GM18519 (cell line): ENCODE data around the gene FXYD7.

Experiments
- ATAC-seq: cut with Tn5 transposase; IDR thresholded peaks from one replicate; pipeline ENCODE4 v1.9.1; 2021; ENCODE audit warnings: mild to moderate bottlenecking, moderate library complexity; ENCODE audit not compliant: unreplicated experiment, low FRiP score

Gene FXYD7

DNA sequence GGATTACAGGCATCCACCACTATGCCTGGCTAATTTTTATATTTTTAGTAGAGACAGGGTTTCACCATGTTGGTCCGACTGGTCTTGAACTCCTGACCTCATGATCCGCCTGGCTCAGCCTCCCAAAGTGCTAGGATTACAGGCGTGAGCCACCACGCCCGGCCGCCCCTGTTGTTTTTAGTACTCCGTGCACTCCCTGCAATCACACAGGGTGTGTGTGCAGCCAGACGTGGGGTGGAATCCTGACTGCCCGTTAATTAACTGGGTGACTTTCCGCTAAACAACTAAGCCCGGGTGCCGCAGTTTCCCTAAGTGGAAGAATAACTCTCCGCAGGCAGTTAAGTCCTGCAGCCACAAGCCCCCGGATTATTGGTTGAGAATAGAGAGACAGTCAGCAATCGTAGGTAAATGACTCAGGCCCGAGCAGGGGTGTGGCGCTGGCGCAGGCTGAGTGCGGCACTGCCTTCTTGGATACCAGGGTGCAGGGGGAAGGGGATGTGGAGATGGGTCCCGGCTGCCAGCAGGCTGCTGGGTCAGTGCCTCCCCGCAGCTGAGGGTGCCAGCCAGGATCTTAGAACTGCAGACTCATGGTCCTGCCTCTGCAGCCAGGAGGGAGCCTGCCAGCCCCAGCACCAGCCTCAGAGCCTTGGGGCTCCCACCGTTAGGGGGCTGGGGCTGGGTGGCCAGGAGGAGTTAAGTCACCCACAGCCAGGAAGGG, 33.5 kb upstream of the FXYD7 start:
- ATAC-seq: no peak

DNA sequence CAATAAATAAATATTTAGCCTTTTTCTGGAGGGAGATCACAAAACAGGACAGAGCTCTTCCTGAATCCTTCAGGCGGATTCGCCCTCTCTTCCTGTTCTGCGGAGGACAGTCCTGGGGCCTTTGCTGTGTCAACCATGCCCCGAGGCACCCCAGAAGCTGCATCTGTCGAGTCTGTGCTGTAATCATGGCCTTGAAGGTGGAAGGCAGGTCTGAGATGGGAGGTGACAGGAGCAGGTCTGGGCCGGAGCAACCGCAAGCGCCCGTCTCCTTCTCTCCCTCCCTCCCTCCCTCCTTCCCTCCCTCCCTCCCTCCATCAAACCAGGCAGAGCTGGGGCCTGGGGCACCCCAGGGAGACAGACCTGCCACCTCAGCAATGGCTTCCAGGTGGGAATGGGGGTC, 32.1 kb upstream of the FXYD7 start:
- ATAC-seq: no peak

DNA sequence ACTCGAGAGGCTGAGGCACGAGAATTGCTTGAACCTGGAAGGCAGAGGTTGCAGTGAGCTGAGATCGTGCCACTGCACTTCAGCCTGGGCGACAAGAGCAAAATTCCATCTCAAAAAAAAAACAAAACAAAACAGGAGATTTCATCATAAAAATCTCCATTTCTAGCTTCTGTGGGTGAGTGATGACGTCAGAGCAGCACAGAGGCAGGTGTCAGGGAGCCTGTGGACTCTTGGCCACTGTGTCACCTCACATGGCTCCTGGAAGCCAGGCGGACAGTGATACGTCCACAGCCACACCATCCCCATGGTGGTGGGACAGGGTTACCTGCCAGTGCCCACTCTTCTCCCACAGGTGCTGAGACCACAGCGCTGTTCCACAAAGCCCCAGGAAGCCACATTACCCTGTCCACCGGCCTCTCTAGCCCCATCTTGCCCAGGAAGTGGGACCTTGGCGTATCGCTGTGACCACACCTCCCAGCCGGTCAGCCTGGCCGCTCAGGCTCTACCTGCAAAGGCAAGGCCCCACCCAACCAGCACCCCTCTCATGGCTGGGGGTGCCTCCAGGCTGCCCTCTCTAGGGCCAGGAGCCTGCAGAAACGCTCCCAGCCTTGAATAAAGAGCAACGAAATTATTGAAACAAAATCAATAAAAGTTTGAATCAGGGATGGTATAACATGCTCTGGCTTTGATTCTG, 29.9 kb upstream of the FXYD7 start:
- ATAC-seq: no peak

DNA sequence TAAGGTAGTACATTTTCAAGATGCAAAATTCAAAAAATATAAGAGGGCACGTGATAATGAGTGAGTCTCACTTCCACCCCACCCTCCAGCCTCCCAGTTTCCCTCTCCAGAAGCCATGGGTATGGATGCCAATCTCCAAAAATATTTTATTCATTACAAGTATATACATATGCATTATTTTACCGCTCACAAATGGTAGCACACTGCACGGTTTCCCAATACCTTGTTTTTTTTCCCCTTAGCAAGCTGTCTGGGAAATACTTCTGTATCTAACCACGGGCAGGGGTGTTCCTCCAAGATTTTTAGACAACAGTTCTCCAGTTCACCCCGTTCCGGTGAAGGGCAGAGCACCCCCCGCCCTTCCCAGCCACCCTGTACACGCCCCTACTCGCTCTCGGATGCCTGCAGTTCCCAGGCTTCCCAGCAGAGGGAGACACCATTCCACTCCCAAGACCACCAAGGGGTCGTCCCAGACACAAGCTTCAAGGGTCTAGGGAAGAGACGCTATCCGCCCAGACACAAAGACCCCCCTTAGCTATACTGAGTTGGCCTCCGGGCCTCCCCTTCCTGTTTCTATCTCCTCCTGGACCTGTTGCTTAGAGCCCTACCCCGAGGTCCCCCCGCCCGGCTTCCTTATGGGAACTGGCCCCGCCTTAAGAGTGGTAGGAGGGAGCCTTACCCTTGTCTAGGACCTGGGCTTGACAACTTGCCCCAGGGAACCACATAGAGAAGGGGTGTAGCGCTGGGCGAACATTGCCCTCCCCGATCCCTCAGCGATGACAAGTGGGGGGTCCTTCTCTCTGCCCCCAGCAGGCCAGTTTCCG, 28.5 kb upstream of the FXYD7 start:
- ATAC-seq: no peak

DNA sequence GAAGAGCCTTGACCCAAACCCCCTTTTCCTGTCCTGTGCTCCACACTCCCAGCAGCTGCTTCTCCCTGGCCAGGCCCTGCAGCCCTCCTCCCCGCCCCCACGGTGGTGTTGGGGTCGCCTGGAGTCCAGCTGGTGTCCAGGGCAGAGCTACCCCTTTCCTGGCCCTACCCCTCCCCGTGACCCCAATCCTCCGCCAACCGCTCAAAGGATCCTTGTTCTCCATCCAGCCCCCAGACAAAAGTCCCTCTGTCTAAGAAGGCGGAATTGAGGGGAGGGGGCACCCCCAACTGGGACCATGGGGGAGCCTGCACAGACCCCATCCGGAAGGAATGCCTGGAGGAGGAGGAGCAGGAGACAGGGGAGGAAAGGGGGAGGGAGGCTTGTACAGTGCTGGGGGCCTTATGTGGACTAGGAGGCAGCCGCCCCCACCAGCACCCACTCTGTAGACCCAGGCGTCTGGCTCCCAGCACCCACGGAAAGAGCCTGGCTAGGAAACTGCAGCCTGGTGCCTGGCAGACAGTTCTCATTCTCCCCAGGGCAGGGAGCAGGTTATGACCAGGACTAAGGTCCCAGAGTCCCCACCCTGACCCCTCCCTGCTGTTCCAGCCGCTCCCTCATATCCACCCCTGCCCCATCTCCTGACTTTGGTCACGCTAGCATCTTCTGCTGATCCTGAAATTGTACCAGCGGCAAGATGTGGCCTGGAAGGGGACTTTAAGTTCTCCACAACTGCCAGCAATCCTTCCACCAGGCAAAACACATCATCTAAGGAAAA, 27.7 kb upstream of the FXYD7 start, which contains the start of gene FXYD3:
FXYD3 (plus strand) TSS at position 647 of the 775 bp plus-strand sequence. CDS start 3,554 bp downstream, outside the sequence.
- no peak for ATAC-seq

DNA sequence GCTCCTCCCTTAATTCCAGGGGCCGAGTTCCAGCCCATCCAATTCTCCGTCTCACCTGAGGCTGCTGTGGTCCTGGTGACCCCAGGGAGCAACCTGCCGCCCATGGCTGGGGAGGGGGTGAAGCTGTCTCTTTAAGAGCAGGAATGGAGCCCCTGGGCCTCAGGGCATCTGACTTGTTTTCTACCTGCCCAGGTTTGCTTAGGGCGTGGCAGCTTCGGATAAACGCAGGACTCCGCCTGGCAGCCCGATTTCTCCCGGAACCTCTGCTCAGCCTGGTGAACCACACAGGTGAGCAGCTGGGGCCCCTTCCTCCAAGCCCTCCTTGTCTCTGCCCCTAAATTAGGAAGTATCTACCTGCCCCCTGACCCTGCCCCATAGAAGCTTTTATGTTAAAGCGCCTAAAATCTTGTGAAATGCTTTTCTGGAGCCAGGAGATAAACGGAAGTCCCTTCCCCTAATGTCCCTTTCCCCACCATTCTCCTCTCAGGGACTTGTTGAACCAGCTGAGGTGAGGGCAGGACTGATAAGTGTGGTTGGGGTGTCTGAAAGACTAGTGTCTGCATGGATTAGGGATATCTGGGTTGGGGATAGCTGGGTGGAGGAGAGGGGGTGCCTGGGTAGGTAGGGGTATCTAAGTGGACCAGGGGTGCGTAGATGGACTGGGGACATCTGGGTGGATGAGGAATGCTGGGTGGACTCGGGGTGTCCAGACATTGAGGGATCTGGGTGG, 26.8 kb upstream of the FXYD7 start:
- no peak for ATAC-seq

DNA sequence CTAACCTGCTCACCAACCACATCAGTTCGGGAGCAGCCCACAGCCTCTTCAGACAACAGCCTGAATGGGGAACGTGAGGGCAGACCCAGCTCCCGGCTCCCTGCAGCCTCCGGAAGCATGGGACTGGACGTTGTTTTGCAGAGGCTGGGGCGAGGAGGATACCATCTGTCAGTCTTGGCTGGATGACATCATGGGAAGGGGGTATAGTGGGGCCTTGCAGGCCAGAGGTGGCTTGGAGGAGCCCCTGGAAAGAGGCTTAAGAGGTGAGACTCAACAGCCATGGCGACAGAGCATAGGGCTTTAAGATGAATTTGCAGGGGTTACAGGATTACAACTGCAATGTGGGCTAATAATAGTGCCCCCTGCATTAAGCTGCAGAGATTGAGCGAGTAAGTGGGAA, 25.9 kb upstream of the FXYD7 start:
- ATAC-seq: no peak

DNA sequence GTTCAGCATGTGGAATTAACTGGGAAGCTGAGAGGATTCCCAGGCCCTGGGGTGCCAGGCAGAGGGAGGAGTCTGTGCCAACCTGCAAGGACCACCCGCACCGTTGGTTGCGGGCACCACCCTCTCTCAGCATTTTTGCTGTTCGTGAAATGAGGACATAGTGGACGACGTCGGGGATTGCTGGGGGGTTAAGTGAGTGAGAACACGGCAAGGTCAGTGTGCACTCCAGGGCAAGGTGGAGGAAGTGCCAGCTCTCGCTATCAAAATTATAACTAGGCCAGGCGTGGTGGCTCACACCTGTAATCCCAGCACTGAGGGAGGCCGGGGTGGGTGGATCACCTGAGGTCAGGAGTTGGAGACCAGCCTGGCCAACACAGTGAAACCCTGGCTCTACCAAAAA, 25.3 kb upstream of the FXYD7 start:
- ATAC-seq: no peak

DNA sequence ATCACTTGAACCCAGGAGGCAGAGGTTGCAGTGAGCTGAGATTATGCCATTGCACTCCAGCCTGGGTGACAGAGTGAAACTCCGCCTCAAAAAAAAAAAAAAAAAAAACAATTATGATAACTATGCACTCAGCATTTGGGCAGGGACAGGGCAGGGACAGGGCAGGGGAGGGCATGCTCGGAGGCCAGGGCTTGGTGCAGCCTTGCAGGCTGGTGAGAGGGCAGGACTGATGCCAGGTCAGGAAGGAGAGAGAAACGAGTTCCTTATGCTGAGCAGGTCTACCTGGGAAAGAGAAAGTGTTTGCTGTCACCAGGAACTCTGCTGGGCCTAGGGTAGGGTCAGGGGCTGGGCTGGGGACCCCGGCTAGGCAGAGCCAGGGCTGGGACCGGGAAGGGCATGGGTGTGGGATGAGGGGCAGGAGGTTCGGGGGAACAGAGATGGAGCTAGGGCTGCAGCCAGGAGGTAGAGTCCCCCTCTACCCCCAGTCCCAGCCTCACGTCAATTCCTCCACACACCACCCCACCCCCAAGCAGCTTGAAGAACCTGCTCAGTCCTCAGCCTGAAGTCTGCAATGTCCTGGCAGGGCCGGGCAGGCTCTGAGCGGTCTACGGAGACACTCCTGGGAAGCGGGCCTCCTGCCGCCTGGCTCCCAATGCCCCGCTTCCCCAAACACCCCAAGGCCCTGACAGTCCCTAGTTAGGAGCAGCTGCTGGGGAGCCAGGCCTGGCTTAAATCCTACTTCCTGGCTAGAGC, 24.6 kb upstream of the FXYD7 start:
- ATAC-seq: no peak

DNA sequence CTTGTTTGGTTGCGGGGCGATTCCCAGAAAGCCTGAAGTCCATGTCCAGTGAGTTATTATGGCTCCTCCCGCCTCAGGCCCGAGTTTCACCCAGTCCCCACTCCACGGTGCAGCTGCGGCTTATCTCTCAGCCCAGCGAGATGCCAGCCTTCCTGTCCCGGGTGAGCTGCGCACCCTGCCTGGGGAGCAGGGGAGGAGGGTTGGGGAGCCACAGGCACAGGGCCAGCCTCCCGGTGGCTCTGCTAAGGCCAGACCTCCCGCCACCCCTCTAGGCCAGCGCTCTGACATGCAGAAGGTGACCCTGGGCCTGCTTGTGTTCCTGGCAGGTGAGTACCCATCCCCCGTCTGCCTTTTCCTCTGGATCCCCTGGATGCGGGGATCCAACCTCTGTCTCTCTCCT, 24.0 kb upstream of the FXYD7 start:
- no peak for ATAC-seq

DNA sequence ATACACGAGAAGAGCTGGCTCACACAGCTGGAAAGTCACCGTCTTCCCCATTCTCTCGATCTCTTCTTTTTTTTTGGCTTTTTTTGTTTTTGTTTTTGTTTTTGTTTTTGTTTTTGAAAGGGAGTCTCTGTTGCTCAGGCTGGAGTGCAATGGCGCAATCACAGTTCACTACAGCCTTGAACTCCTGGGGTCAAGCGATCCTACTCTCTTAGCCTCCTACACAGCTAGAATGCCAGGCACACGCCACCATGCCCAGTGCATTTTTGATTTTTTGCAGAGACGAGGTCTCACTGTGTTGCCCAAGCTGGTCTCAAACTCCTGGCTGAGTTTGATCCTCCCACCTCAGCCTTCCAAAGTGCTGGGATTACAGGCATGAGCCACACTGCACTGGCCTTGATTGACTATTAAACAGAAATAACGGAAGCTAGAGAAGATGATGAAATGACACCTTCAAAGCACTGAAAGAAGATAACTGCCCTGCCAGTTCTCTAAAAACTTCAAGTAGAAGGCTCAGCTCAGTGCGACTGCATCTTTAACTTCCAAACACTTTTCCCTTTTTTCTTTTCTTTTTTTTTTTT, 23.4 kb upstream of the FXYD7 start:
- ATAC-seq: no peak

DNA sequence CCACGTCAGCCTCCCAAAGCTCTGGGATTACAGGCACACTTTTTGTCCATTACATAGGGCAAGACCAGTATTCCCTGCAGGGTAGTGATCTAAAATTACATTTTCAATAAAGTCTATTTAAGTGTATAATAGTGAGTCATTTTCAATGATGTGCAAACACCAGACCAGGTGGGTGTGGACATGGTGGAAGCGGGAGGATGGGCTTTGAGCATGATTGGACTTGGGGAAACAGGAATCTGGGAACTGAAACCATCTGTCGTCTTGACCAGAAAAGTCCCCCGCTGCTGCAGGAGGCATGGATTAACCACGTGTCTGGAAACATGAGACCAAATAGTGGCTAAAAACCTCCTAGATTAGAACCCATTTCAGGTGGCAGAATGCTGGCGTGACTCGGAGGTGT, 22.6 kb upstream of the FXYD7 start:
- ATAC-seq: no peak

DNA sequence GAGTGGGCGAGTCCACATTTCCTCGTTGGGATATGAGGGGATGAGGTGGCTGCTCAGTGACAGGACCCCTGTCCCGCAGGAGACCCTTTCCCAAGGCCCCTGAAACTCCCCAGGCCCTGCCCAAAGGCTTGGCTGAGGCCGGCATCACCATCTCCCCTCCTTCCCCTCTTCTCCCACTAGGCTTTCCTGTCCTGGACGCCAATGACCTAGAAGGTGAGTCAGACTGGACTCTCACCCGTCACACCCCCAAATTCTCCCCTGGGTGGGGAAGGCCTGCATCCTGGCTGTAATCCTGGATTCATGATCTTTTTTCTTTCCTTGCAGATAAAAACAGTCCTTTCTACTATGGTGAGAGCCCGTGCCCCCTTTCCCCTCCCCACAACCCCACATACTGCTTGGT, 22.2 kb upstream of the FXYD7 start:
- no peak for ATAC-seq

DNA sequence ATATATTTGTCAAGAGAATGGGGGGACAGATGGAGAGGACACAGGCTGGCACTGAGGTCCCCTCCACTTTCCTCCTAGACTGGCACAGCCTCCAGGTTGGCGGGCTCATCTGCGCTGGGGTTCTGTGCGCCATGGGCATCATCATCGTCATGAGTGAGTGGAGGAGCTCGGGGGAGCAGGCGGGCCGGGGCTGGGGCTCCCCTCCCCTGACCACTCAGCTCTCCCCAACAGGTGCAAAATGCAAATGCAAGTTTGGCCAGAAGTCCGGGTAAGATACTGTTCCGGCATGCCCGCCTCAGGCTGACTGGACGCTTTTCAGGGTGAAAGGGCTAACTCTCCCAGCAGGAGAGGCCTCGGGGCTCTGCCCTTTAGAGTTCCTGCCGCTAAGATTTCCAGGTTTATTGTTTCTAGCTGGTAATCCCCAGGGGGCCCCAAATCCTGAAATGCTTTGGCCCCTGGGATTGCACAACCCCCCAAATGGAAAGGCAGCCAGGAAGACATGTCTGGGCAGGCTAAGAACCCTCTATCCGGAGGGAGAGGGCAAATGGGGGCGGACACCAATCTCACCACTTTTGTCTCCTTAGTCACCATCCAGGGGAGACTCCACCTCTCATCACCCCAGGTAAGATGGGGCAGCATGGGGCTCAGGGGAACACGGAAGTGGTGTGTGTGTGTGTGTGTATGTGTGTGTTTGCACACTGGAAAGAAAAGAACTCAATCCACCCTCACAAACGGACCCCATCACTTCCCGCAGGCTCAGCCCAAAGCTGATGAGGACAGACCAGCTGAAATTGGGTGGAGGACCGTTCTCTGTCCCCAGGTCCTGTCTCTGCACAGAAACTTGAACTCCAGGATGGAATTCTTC, 20.1 kb upstream of the FXYD7 start:
- ATAC-seq: no peak

DNA sequence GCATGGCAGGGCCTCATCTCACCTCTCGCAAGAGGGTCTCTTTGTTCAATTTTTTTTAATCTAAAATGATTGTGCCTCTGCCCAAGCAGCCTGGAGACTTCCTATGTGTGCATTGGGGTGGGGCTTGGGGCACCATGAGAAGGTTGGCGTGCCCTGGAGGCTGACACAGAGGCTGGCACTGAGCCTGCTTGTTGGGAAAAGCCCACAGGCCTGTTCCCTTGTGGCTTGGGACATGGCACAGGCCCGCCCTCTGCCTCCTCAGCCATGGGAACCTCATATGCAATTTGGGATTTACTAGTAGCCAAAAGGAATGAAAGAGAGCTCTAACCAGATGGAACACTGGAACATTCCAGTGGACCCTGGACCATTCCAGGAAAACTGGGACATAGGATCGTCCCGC, 19.5 kb upstream of the FXYD7 start:
- no peak for ATAC-seq

DNA sequence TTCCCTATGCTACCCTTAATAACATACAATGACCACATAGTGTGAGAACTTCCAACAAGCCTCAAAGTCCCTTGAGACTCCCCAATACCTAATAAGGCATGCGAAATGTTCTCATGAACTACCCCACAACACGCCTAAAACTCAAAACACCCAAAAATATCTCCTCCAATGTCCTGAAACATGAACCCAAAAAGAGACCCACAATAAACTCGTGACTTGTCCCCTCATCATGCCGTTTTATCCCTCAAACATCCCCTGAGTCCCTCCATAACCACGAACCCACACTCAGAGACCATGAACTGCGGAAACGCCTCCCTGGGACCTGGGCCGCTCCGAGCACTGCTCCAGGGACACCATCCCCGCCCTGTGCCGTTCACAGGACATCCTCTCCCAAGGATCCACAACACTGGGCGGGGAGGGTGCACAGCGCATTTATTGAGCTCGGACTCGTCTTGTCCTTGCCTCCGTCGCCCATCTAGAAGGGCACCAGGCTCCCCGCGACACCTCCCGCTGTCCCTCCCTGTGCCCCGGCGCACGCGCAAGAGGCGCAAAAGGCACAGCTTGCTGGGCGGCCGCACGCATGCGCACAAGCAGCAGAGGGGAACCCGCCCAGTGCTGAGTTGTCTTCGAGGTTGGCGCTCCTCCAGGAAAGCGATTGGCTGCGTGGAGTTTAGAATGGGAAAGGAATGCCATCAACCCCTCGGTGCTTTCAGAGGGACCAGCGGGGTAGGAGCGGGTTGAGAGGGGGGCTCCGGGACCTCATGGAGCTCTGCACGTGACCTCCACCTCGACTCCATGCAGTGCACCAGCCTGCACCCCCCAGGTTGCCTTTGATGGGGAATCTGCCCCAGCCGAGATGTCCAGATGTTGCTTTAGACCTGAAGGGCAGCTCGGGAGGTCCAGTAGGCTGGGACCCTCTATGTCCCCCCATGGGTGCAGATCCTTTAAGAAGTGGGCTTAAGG, 18.7 kb upstream of the FXYD7 start:
- ATAC-seq: peak; percentile 66

DNA sequence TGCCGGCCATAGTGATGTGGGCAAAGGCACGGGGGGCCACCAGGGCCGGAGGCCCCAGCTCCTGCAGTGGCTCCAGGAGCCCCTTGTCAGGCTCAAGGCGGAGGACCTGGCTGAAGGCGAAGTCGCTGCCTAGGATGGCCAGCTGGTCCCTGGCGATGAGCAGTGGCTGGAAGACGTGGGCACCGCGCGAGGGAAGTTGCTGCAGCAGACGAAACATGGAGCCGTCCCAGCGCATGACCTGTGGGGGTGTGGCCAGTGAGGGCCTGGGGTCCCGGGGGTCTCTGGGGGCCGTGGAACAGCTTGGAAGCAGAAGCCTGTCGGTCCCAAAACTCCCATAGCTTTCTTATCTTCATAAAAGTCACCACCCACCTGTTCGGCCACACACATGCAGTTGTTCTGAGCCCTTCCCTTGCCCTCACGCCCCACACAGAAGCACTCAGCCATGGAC, 17.8 kb upstream of the FXYD7 start:
- ATAC-seq: no peak
